KOPT-K1 (cell line): ENCODE data around the gene CELF5.
"Not testable (repeated sequence)": the region's sequence is repeated elsewhere in the genome, so short reads cannot be mapped to it uniquely, and the experiment has no call there.

Source experiments
- H3K27ac ChIP-seq: fragments of 200-600 bp; sonication (generic); 2 replicates; pipeline ENCODE4 v1.5.1; 2016; ENCODE audit warnings: antibody characterized with exemption, mild to moderate bottlenecking, low read depth, low read length; ENCODE audit not compliant: poor library complexity, severe bottlenecking
- H3K36me3 ChIP-seq: fragments of 200-600 bp; sonication (generic); 2 replicates; pipeline ENCODE4 v1.5.1; 2017; ENCODE audit warnings: antibody characterized with exemption, mild to moderate bottlenecking, low read length, moderate library complexity; ENCODE audit not compliant: insufficient read depth
- H3K9me3 ChIP-seq: fragments of 200-600 bp; sonication (generic); 2 replicates; pipeline ENCODE4 v1.5.1; 2017; ENCODE audit warnings: antibody characterized with exemption, low read length, mild to moderate bottlenecking; ENCODE audit not compliant: insufficient read depth, poor library complexity, severe bottlenecking

Gene CELF5

GRCh38 chr19:3316659-3317207, 92.3 kb downstream of the CELF5 start:
- Histone ChIP-seq H3K9me3 (no peaks in the 10 kb centered on the region), H3K27ac (no peak overlapping the region), H3K36me3 (no peaks in the 10 kb centered on the region)

DNA sequence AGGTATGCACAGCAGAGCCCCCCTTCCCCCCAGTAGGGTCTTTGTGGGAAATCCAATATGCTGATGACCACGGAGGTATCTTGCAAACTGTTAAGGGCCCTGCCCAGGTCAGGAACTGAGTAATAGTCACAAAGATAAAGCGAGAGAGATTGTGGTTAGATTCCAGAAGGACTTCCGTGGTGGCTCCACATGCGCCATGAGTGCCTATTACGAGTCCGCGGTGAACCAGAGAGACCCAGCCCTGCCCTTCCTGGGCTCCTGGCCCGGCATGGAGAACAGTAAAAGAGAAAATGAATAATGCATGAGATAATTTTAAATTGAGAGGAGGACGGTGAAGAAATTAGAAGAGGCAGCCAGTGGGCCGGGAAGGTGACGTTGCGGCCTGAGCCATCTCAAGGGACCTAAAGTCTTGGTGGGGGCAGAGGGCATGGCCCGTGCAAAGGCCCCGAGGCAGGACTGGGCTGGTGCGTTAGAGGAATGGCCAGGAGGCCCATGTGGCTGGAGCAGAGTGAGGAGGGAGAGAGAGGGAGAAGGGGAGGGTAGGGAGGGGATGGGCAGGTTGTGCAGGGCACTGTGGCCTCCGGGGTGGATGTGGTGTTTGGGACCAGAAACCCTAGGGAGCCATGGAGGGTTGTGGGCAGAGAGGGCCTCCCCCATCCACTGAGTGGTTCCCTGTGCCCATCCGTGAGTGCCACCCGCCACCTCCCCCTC, 95.3 kb downstream of the CELF5 start:
- Histone ChIP-seq H3K9me3 (no peaks in the 10 kb centered on the region), H3K27ac (no peak overlapping the region), H3K36me3 (no peaks in the 10 kb centered on the region)

- no peaks in the 10 kb centered on the region for H3K36me3 ChIP-seq
- no peak overlapping the region for H3K27ac ChIP-seq
- H3K9me3 ChIP-seq = no peaks in the 10 kb centered on the region
Measured at GRCh38 chr19:3320354-3320670, 95.9 kb downstream of the CELF5 start.

DNA sequence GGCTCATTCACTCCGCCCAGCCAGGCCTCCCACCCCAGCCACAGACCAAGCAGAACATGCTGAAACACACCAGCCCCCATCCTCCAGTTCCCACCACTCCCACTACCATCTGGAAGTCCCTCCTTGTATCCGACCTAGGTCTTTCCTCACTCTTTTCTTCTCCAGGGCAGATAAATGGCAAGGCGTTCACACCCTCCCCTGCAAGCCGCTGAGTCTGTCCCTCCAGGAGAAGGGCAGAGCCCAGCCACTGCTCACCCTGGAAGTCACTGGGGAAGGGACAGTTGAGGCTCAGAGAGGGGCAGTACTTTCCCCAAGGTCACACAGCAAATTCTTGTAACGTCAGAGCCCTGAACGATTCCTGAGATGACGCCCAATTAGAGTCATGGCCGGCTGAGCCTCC, 96.4 kb downstream of the CELF5 start:
- no peaks in the 10 kb centered on the region for H3K36me3 ChIP-seq
- no peak overlapping the region for H3K27ac ChIP-seq
- H3K9me3 ChIP-seq = no peaks in the 10 kb centered on the region

GRCh38 chr19:3321696-3322095, 97.2 kb downstream of the CELF5 start:
- Histone ChIP-seq H3K36me3 (no peaks in the 10 kb centered on the region), H3K27ac (no peak overlapping the region), H3K9me3 (no peaks in the 10 kb centered on the region)

DNA sequence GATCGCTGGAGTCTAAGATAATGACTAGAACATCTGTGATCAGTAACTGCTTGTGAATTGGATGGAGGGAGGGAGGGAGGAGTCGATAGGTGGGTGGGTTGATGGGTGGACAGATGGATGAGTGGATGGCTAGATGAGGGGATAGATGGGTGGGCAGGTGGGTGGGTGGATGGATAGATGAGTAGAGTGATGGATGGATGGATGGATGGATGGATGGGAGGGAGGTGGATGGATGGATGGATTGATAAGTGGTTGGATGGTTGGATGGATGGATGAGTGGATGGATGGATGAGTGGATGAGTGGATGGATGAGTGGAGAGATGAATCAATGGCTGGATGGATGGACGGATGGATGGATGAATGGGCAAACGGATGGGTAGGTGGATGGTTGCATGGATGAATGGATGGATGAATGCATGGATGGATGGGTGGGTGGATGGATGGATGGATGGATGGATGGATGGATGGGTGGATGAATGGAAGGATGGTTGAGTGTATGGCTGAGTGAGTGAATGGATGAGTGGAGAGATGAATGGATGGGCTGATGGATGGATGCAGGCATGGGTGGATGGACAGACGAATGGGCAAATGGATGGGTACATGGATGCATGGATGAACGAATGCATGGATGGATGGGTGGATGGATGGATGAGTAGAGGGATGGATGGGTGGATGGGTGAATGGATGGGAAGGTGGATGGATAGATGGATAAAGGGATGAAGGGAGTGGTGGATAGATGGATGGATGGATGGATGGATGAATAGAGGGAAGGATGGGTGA, 97.9 kb downstream of the CELF5 start:
- Histone ChIP-seq H3K36me3 (no peaks in the 10 kb centered on the region), H3K27ac (no peak overlapping the region), H3K9me3 (no peaks in the 10 kb centered on the region)

DNA sequence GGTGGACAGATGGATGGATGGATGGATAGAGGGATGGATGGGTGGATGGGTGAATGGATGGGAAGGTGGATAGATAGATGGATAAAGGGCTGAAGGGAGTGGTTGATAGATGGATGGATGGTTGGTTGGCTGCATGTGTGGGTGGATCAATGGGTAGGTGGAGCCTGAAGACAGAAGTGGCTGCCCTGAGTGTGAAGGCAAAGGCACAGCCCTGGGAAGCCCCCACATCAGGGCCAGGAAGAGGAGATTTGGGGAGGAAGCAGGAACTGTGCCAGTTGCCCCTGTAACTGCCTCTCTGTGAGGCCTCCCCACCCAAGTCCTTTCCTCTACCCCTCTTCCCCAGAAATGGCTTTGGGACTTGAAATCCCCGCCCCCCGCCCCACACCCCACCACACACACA, 98.6 kb downstream of the CELF5 start:
- no peaks in the 10 kb centered on the region for H3K9me3 ChIP-seq
- no peaks in the 10 kb centered on the region for H3K36me3 ChIP-seq
- H3K27ac ChIP-seq = no peak overlapping the region

- Histone ChIP-seq H3K27ac (no peak overlapping the region), H3K36me3 (no peaks in the 10 kb centered on the region), H3K9me3 (no peaks in the 10 kb centered on the region)
Measured at GRCh38 chr19:3323658-3324057, 99.2 kb downstream of the CELF5 start.

- H3K27ac ChIP-seq = no peak overlapping the region
- H3K9me3 ChIP-seq = no peaks in the 10 kb centered on the region
- no peaks in the 10 kb centered on the region for H3K36me3 ChIP-seq
Measured at GRCh38 chr19:3324405-3324856, 100.0 kb downstream of the CELF5 start.

GRCh38 chr19:3325451-3325850, 101.0 kb downstream of the CELF5 start:
- H3K36me3 ChIP-seq = no peaks in the 10 kb centered on the region
- no peak overlapping the region for H3K27ac ChIP-seq
- no peaks in the 10 kb centered on the region for H3K9me3 ChIP-seq

- Histone ChIP-seq H3K27ac (no peak overlapping the region), H3K9me3 (no peaks in the 10 kb centered on the region), H3K36me3 (no peaks in the 10 kb centered on the region)
Measured at GRCh38 chr19:3328743-3329142, 104.3 kb downstream of the CELF5 start.

GRCh38 chr19:3330047-3330446, 105.6 kb downstream of the CELF5 start:
- Histone ChIP-seq H3K36me3 (no peaks in the 10 kb centered on the region), H3K27ac (no peak overlapping the region), H3K9me3 (no peaks in the 10 kb centered on the region)

DNA sequence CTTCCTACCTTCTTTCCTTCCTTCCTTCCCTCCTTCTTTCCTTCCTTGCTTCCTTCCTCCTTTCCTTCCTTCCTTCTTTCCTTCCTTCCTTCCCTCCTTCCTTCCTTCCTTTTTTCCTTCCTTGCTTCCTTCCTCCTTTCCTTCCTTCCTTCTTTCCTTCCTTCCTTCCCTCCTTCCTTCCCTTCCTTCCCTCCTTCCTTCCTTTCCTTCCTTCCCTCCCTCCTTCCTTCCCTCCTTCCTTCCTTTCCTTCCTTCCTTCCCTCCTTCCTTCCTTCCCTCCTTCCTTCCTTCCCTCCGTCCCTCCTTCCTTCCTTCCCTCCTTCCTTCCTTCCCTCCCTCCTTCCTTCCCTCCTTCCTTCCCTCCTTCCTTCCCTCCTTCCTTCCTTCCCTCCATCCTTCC, 107.8 kb downstream of the CELF5 start:
- H3K27ac ChIP-seq, H3K36me3 ChIP-seq, H3K9me3 ChIP-seq: not testable (repeated sequence)

- Histone ChIP-seq H3K9me3 (no peaks in the 10 kb centered on the region), H3K36me3 (no peaks in the 10 kb centered on the region), H3K27ac (no peak overlapping the region)
Measured at GRCh38 chr19:3333020-3333583, 108.6 kb downstream of the CELF5 start.

DNA sequence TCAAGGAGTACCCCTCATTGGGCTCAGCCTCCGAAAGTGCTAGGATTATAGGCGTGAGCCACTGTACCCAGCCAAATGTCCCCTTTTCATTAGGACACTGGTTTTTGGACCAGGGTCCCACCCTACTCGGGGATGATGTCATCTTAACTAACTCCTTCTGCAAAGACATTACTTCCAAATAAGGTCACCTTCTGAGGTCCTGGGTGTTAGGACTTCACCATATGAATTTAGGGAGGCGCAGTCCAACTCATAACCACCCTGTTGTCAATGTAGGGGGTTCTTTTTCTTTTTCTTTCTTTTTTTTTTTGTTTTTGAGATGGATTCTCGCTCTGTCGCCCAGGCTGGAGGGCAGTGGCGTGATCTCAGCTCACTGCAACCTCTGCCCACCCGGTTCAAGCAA, 109.2 kb downstream of the CELF5 start:
- Histone ChIP-seq H3K36me3 (no peaks in the 10 kb centered on the region), H3K9me3 (no peaks in the 10 kb centered on the region), H3K27ac (no peak overlapping the region)
